Measurements from ENCODE around the gene TMX2.
"Not testable (repeated sequence)": the region's sequence is repeated elsewhere in the genome, so short reads cannot be mapped to it uniquely, and the experiment has no call there.

TMX2 gene

GRCh38 chr11:57716726-57717125, 4.3 kb downstream of the TMX2 start:
- DNase-seq = not testable (repeated sequence)

- DNase-seq = no peak
Observed at GRCh38 chr11:57727185-57727584, 14.8 kb downstream of the TMX2 start.

- no peak for DNase-seq
Observed at GRCh38 chr11:57728829-57729228, 16.4 kb downstream of the TMX2 start.

DNA sequence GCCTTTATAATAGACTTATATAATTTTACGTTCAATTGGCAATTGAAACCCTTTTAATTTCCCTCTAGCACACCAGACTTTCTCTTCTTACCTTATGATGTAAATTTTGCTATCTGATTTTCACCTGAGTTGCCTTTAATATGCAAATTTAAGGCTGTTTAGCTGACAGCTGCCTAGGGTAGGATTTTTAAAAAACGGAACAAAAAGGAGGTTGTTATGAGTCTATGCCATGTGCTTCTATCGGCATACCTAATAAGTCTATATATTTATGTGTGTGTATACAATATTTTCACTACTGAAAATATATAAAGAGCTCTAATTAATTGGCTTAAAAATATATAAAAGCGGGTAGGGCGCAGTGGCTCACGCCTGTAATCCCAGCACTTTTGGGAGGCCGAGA, 17.1 kb downstream of the TMX2 start:
- no peak for DNase-seq

DNA sequence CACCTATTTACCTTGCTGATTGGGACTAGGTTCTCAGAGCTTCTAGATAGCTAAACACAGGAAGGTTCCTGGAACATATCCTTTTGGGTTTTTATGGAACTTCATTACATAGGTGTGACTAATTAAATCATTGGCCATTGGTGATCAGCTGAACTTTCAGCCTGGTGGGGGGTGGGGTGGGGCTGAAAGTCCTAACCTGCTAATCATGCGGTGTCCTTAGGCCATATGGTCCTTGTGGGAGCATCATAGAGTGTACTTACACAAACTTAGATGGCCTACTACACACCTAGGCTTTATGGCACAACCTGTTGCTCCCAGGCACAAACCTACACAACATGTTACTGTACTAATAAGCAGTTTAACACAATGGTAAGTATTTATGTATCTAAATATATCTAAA, 20.3 kb downstream of the TMX2 start:
- no peak for DNase-seq

GRCh38 chr11:57735619-57736298, 23.4 kb downstream of the TMX2 start:
- DNase-seq = peak; percentile 72

DNA sequence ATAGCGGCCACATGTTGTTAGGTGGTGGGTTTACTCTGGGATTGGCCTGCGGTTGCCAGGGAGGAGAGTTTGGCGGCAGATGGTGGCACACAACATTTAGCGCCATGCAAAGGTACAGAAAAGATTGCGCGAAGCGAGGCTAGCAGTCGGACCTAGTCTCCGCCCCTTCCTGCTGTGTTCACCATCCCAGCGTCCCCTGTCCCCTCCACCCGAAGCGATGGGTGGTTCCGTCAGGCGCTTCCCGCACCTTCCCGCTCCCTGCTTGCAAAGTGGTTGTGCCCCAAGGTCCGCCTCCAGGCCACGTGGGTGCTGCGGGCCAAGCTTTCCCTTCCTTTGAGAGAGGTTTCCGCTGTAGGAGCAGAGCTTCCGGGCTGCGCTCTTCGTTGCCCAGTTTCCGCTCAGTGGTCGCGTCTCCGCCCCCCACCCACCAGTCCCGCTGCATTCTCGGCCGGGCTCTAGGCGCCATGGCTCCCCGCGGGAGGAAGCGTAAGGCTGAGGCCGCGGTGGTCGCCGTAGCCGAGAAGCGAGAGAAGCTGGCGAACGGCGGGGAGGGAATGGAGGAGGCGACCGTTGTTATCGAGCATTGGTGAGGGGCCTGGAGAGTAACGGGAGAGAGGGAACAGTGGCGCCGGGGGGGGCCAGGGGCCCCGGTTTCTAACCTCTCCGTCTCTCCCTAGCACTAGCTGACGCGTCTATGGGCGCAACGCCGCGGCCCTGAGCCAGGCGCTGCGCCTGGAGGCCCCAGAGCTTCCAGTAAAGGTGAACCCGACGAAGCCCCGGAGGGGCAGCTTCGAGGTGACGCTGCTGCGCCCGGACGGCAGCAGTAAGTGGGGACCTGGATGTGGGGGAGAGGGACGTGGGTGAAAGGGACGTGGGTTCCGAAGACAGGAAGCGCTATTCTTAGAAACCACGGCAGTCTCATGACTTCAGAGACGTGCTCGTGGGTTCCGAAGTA, 29.0 kb downstream of the TMX2 start, which contains the start of gene SELENOH:
Gene SELENOH (plus strand): TSS at position 360 of the 955 bp plus-strand sequence. CDS start 105 bp downstream, at position 465.
- peak; percentile 99 for DNase-seq

- DNase-seq = no peak
Observed at GRCh38 chr11:57742087-57742452, 29.7 kb downstream of the TMX2 start.

- no peak for DNase-seq
Observed at GRCh38 chr11:57744357-57744756, 32.0 kb downstream of the TMX2 start.

- no peak for DNase-seq
Observed at GRCh38 chr11:57745206-57745605, 32.8 kb downstream of the TMX2 start.

DNA sequence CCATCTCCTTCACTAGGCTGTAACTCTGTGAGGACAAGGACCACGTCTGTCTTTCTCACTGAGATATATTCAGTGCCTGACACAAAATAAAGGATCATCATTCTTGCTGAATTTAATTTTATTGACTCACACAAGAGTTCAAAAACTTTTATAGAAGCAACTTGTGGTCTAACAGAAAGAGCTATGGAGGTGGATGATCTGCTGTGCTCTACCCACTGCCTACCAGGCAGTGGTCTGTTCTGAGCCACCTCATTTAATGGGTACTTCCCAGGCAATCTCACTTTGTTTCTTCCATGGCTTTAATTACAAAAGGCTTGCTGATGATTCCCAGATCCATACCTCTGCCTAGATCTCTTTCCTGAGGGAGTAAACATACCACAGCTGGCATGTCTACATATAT, 34.5 kb downstream of the TMX2 start:
- no peak for DNase-seq

- peak; percentile 64 for DNase-seq
Observed at GRCh38 chr11:57751176-57751575, 38.8 kb downstream of the TMX2 start.

DNA sequence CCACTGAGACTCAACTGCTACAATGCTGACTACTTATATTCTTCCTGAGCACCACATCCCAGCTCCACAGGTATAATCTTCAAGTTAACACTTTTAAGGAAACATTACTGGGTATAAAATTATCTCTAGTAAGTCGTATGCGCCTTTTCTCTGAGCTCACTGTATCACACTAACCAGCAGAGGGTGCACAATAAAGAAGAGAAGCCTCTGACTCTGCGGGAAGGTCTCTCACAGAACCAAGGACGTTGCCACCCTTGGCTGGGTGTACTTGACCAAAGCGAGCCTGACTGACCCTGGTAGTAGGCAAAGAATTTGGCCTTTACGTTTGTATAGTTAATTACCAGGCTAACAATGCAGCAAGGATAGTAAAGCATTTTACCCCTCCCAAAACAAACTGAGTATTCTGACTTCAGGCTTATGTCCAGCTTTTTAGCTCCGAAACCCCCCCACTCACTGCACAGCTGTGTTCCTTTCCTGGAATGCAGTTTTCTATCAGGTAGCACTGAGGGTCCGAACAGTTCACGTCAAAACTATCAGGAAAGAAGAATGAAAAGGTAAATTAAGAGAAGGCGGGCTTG, 39.4 kb downstream of the TMX2 start, which contains the start of gene BTBD18:
Gene BTBD18 (minus strand): TSS at position 144 of the 578 bp plus-strand sequence. CDS start 631 bp downstream, outside the sequence.
- DNase-seq = peak; percentile 79

DNA sequence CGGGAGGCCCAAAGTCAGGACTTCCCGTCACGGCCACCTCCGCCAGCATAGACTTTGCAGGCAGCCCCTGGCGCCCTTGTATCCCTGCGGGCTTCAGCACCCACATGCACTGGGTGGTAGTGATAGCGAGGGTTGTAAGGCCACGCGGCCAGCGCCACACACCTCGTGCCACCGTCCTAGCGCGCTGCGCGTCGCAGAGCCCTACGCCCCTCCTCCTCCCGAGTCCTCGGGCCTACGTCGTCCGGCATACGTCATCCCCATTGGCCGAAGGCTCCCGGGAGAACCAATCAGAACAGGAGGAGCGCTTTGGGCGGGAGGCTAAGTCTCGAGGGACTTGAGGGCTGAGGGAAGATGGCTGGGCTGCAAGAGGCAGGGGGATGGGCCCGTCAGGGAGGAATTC, 40.6 kb downstream of the TMX2 start:
- DNase-seq = no peak

GRCh38 chr11:57758174-57758573, 45.8 kb downstream of the TMX2 start:
- no peak for DNase-seq

- DNase-seq = peak; percentile 97
Observed at GRCh38 chr11:57761301-57762234, 49.2 kb downstream of the TMX2 start, which contains the start of gene CTNND1. CTNND1 (plus strand) TSS chr11:57761802; CDS start chr11:57791479, 29,677 bp downstream.

DNA sequence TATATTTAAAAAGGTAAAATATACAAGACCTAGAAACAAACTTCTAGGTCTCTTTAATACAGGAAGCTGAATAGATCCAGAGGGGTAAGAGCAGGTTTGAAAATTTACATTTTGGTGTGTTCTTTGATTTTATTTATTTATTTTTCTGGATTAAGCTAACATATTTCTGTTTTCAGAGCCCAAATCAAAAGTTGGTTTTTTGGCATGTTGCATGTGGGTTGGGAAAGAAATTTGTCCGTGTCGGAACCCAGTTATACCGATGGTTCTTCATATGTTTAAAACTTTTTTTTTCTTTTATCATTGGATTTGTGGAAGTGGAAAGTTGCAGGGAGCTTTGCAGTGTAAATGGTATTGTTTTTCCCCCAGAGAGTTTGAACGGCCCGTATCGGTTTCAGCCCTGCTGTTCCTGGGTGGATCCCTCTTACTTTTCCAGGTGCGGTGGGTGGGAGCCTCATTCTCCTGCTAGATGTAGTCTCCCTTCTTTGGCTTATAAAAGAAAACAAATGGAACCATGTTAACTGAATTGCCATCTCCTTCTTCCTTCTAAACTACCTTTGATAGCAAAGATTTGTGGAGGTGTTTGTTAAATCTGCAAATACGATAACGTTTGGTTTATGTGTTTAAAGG, 50.0 kb downstream of the TMX2 start:
- no peak for DNase-seq

DNA sequence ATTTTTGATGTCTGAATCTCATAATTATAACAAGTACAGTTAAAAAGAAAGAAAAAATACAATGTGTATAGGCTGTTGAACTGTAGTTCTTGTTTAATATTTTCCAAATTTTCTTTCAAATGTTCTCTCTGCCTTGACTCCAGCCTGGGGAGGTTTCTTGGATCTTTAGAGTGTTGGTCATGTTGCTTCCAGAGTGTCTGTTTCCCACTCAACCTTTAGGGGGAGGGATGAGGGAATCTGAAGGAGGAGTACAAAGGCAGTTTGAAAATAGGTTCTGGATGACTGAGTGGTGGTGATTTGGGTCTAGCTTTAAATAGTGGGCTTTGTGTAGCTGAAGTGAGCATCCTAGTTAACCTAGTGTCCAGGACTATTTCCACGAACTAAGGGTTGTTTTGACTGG, 51.2 kb downstream of the TMX2 start:
- DNase-seq = no peak

DNA sequence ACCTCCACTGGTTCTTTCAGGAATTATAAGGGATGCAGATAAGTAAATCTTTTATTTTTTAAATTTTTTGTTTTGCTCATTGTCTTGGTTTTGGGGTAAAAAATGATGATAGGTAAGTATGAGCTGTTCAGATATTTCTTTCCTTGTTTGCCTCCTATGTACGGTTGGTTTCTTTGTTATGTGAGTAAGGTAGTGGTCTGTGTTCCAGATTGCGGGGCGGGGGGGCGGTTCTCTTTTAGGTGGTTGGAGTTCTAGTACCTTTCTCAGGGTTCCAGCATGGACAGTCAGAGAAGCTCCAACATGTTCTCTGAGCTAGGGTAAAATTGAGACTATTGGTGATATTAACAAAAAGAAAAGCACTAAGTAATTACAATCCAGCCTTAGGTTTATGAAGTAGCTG, 51.6 kb downstream of the TMX2 start:
- no peak for DNase-seq

DNA sequence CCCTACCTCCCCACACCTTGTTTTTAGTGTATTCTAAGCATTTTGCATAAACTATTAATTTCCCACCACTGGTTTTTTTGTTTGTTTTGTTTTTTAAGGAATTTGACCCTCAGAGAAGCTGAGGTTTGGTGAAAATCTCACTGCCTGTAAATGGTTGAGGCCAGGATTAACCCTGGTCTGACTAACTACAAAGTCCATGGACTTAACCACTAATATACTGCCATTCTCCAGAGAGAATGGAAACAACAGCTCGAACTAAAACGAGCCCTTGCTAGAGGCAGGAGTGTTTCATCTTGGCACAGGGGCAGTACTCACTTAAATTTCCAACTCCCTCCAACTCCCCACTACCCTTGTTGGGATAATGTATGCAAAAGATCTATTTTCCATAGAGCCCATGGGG, 52.2 kb downstream of the TMX2 start:
- no peak for DNase-seq

- DNase-seq = no peak
Observed at GRCh38 chr11:57764972-57765371, 52.6 kb downstream of the TMX2 start.

GRCh38 chr11:57770793-57771192, 58.4 kb downstream of the TMX2 start:
- no peak for DNase-seq
